A673 (cell line): Measurements from ENCODE around the gene EIF3I.

Experiments used
- CTCF ChIP-seq: fragments of 300-800, 200-600 bp; sonication (generic); conservative IDR thresholded peaks from 2 replicates; pipeline ENCODE4 v1.5.1; 2017; ENCODE audit warnings: low read depth, mild to moderate bottlenecking, antibody characterized with exemption, low read length, moderate library complexity, mixed read lengths
- EZH2 ChIP-seq: fragments of 200-600 bp; sonication (generic); IDR thresholded peaks from 2 replicates; pipeline ENCODE4 v1.6.1; 2017; ENCODE audit warnings: borderline replicate concordance, low read depth, mild to moderate bottlenecking, mixed read lengths, antibody characterized with exemption, low read length; ENCODE audit not compliant: poor library complexity, severe bottlenecking

GRCh38 chr1:32197074-32197473, 25.1 kb upstream of the EIF3I start:
- no peak for TF ChIP-seq CTCF
- TF ChIP-seq EZH2: no peak
